ENCODE measurements around the gene KIF25. TPM values are rescaled to one million over a fixed set of nuclear protein-coding genes. Genes with fewer than 3 reads are reported as not detected.

Gene KIF25
- total RNA-seq, 1 donor from 2014 or later: not detected

DNA sequence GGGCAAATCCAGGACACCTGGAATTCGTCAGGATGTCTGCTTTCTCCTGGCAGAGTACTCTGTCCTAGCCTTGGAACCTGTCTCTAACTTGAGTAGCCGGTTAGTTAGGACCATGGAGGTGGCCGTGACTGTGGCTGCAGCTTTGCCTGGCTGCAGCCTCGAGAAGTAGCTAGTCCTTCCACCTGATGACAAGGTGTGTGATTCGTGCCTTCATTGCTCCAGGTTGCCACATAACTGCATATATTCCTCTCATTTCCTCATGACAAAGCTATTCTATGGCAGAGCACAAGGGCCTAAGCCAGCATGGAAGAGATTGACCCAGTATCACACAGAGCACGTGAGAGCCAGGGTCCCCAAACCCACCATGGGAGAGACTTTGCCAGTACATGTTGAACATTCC, 39.8 kb upstream of the KIF25 start:
- Mint-ChIP-seq H3K4me1 (ENCODE audit: unreplicated experiment) (peaks cover 8% of the 10 kb centered on the region), H3K9me3 (ENCODE audit: unreplicated experiment) (no peaks in the 10 kb centered on the region), H3K36me3 (ENCODE audit: unreplicated experiment) (peaks cover 32% of the 10 kb centered on the region), H3K27me3 (ENCODE audit: unreplicated experiment) (no peaks in the 10 kb centered on the region), H3K27ac (ENCODE audit: unreplicated experiment) (no peak overlapping the region), H3K4me3 (ENCODE audit: unreplicated experiment) (no peak overlapping the region)
- DNase-seq (ENCODE audit: extremely low spot score, unreplicated experiment): no peak
- TF ChIP-seq, protein P1, sequence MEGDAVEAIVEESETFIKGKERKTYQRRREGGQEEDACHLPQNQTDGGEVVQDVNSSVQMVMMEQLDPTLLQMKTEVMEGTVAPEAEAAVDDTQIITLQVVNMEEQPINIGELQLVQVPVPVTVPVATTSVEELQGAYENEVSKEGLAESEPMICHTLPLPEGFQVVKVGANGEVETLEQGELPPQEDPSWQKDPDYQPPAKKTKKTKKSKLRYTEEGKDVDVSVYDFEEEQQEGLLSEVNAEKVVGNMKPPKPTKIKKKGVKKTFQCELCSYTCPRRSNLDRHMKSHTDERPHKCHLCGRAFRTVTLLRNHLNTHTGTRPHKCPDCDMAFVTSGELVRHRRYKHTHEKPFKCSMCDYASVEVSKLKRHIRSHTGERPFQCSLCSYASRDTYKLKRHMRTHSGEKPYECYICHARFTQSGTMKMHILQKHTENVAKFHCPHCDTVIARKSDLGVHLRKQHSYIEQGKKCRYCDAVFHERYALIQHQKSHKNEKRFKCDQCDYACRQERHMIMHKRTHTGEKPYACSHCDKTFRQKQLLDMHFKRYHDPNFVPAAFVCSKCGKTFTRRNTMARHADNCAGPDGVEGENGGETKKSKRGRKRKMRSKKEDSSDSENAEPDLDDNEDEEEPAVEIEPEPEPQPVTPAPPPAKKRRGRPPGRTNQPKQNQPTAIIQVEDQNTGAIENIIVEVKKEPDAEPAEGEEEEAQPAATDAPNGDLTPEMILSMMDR (IDR thresholded peaks at IDR 0.05): no peak

GRCh38 chr6:167960579-167960978, 36.9 kb upstream of the KIF25 start:
- no peaks in the 10 kb centered on the region for H3K27me3 Mint-ChIP-seq (ENCODE audit: unreplicated experiment)
- no peak overlapping the region for H3K4me3 Mint-ChIP-seq (ENCODE audit: unreplicated experiment)
- peaks cover 46% of the 10 kb centered on the region for H3K36me3 Mint-ChIP-seq (ENCODE audit: unreplicated experiment)
- H3K27ac Mint-ChIP-seq (ENCODE audit: unreplicated experiment): no peak overlapping the region
- H3K9me3 Mint-ChIP-seq (ENCODE audit: unreplicated experiment): no peaks in the 10 kb centered on the region
- peaks cover 23% of the 10 kb centered on the region for H3K4me1 Mint-ChIP-seq (ENCODE audit: unreplicated experiment)
- DNase-seq (ENCODE audit: extremely low spot score, unreplicated experiment): no peak
- TF ChIP-seq, protein P1 (IDR thresholded peaks at IDR 0.05): no peak

- no peaks in the 10 kb centered on the region for H3K9me3 Mint-ChIP-seq (ENCODE audit: unreplicated experiment)
- no peak overlapping the region for H3K27ac Mint-ChIP-seq (ENCODE audit: unreplicated experiment)
- DNase-seq (ENCODE audit: extremely low spot score, unreplicated experiment): no peak
- no peaks in the 10 kb centered on the region for H3K27me3 Mint-ChIP-seq (ENCODE audit: unreplicated experiment)
- H3K36me3 Mint-ChIP-seq (ENCODE audit: unreplicated experiment): peaks cover 51% of the 10 kb centered on the region
- TF ChIP-seq, protein P1 (IDR thresholded peaks at IDR 0.05): no peak
- H3K4me1 Mint-ChIP-seq (ENCODE audit: unreplicated experiment): peaks cover 19% of the 10 kb centered on the region
- no peak overlapping the region for H3K4me3 Mint-ChIP-seq (ENCODE audit: unreplicated experiment)
Measured at GRCh38 chr6:167962711-167963110, 34.8 kb upstream of the KIF25 start.

GRCh38 chr6:167963589-167964057, 33.8 kb upstream of the KIF25 start:
- Mint-ChIP-seq H3K4me3 (ENCODE audit: unreplicated experiment) (no peak overlapping the region), H3K27ac (ENCODE audit: unreplicated experiment) (no peak overlapping the region), H3K9me3 (ENCODE audit: unreplicated experiment) (no peaks in the 10 kb centered on the region), H3K4me1 (ENCODE audit: unreplicated experiment) (peaks cover 19% of the 10 kb centered on the region), H3K27me3 (ENCODE audit: unreplicated experiment) (no peaks in the 10 kb centered on the region), H3K36me3 (ENCODE audit: unreplicated experiment) (peaks cover 57% of the 10 kb centered on the region)
- TF ChIP-seq, protein P1 (IDR thresholded peaks at IDR 0.05): no peak
- DNase-seq (ENCODE audit: extremely low spot score, unreplicated experiment): no peak

DNA sequence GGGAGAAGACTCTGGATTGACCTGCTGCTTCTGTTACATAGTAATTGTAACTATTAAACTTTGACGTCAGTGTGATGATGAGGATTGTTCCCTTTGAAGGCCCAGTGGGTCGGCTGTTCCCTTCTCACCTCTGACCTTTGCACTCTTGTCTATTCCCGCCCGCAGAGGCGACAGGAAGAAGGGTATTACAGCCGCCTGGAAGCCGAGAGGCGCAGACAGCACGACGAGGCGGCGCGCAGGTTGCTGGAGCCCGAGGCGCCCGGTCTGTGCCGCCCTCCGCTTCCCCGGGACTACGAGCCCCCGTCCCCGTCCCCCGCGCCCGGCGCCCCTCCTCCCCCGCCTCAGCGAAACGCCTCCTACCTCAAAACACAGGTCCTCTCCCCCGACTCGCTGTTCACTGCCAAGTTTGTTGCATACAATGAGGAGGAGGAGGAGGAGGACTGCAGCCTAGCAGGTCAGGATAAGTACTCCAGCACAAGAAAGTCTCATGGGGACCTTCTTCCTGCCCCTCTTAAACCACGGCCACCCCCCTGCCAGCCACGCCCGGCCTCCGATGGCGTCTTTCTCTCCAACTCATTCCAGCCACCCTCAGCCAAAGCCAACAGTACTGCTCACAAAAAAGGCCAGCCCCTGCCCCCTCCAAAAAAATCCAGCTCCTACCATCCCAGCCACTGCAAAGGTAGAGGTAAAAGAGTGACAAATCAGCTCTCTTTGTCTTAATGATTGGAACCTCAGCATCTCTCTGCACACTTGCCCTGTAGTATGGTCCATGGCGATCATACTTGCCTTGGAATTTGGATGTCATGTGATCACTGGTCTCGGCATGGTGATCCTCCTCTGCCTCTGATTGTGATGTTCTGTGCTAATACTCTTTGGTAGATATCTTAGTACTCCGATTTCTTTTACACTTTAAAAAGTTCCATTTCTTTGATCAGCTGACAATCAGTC, 31.6 kb upstream of the KIF25 start:
- Mint-ChIP-seq H3K27me3 (ENCODE audit: unreplicated experiment) (no peaks in the 10 kb centered on the region), H3K4me3 (ENCODE audit: unreplicated experiment) (no peak overlapping the region), H3K9me3 (ENCODE audit: unreplicated experiment) (no peaks in the 10 kb centered on the region)

More for the DNA sequence above, 31.6 kb upstream of the KIF25 start:
- TF ChIP-seq, protein P1 (IDR thresholded peaks at IDR 0.05): no peak
- H3K27ac Mint-ChIP-seq (ENCODE audit: unreplicated experiment): no peak overlapping the region
- H3K4me1 Mint-ChIP-seq (ENCODE audit: unreplicated experiment): peaks cover 19% of the 10 kb centered on the region
- no peak for DNase-seq (ENCODE audit: extremely low spot score, unreplicated experiment)
- peaks cover 64% of the 10 kb centered on the region for H3K36me3 Mint-ChIP-seq (ENCODE audit: unreplicated experiment)

All from osteocyte (in vitro differentiated cells).